HG03139 (cell line): ENCODE measurements around the gene SLC44A4.
"Not testable (repeated sequence)": the region's sequence is repeated elsewhere in the genome, so short reads cannot be mapped to it uniquely, and the experiment has no call there.

Source experiments
- ATAC-seq: cut with Tn5 transposase; IDR thresholded peaks from one replicate; pipeline ENCODE4 v1.9.1; 2021; ENCODE audit not compliant: unreplicated experiment

Gene SLC44A4

GRCh38 chr6:31878726-31879125, at the start of gene SLC44A4:
Gene SLC44A4, minus strand, starts transcription at chr6:31878997. Its CDS starts 17 bp downstream, at chr6:31878980.
- ATAC-seq, result no peak

- no peak for ATAC-seq
Observed at GRCh38 chr6:31928672-31928939, 49.8 kb upstream of the SLC44A4 start.

GRCh38 chr6:31927863-31928671, 49.3 kb upstream of the SLC44A4 start:
- ATAC-seq, result no peak

GRCh38 chr6:31927242-31927862, 48.6 kb upstream of the SLC44A4 start, which contains the start of gene C2:
Gene C2, plus strand, starts transcription at chr6:31927717. Its CDS starts 36 bp downstream, at chr6:31927753.
- no peak for ATAC-seq

GRCh38 chr6:31922942-31923341, 44.1 kb upstream of the SLC44A4 start:
- no peak for ATAC-seq

- ATAC-seq, result no peak
Observed at GRCh38 chr6:31920811-31921210, 42.0 kb upstream of the SLC44A4 start.

- ATAC-seq, result no peak
Observed at GRCh38 chr6:31919624-31920303, 41.0 kb upstream of the SLC44A4 start.

- no peak for ATAC-seq
Observed at GRCh38 chr6:31918069-31918720, 39.4 kb upstream of the SLC44A4 start.

- no peak for ATAC-seq
Observed at GRCh38 chr6:31915756-31916155, 37.0 kb upstream of the SLC44A4 start.

GRCh38 chr6:31915351-31915750, 36.6 kb upstream of the SLC44A4 start:
- no peak for ATAC-seq

- ATAC-seq, result no peak
Observed at GRCh38 chr6:31911826-31912585, 33.2 kb upstream of the SLC44A4 start.

GRCh38 chr6:31909298-31909697, 30.5 kb upstream of the SLC44A4 start:
- ATAC-seq, result not testable (repeated sequence)

GRCh38 chr6:31908791-31909190, 30.0 kb upstream of the SLC44A4 start:
- ATAC-seq, result peak; percentile 59

GRCh38 chr6:31908255-31908654, 29.5 kb upstream of the SLC44A4 start:
- ATAC-seq, result not testable (repeated sequence)

GRCh38 chr6:31907158-31907813, 28.5 kb upstream of the SLC44A4 start:
- ATAC-seq, result no peak

GRCh38 chr6:31906727-31907126, 27.9 kb upstream of the SLC44A4 start:
- ATAC-seq, result not testable (repeated sequence)

- ATAC-seq, result no peak
Observed at GRCh38 chr6:31906122-31906521, 27.3 kb upstream of the SLC44A4 start.

GRCh38 chr6:31905041-31905440, 26.2 kb upstream of the SLC44A4 start:
- no peak for ATAC-seq

- ATAC-seq, result no peak
Observed at GRCh38 chr6:31903957-31904356, 25.2 kb upstream of the SLC44A4 start.

- no peak for ATAC-seq
Observed at GRCh38 chr6:31901953-31902643, 23.3 kb upstream of the SLC44A4 start, which contains the start of gene ZBTB12. Gene ZBTB12, minus strand, starts transcription at chr6:31902086. Its CDS starts 781 bp downstream, at chr6:31901305.
